Thymus (tissue), 11 donors: Measurements from ENCODE around the gene CBLC. TPM values are rescaled to one million over a fixed set of nuclear protein-coding genes. Genes with fewer than 3 reads are reported as not detected.

Experiments
- DNase-seq, 9 donors: peaks; one replicate each; pipeline ENCODE4 v3.0.0-alpha.2; 2013; ENCODE audit warnings: low spot score in 9 of 9, low read depth in 6 of 9, missing footprints in 1 of 9
- H3K27ac ChIP-seq, 2 donors: one replicate each; pipeline ENCODE4 v1.5.1; 2013; ENCODE audit warnings: control low read depth in 1 of 2, low read depth in 1 of 2, low read length in 1 of 2, mild to moderate bottlenecking in 1 of 2, moderate library complexity in 1 of 2
- H3K27me3 ChIP-seq, 2 donors: one replicate each; pipeline ENCODE4 v1.5.1; 2013; ENCODE audit warnings: low read length in 1 of 2; ENCODE audit not compliant: control insufficient read depth in 2 of 2, insufficient read depth in 1 of 2
- H3K36me3 ChIP-seq, 2 donors: one replicate each; pipeline ENCODE4 v1.5.1; 2013; ENCODE audit warnings: low read length in 1 of 2, mild to moderate bottlenecking in 1 of 2, moderate library complexity in 1 of 2; ENCODE audit not compliant: control insufficient read depth in 2 of 2, insufficient read depth in 2 of 2
- H3K4me1 ChIP-seq, 2 donors: one replicate each; pipeline ENCODE4 v1.5.1; 2013; ENCODE audit warnings: low read length in 2 of 2; ENCODE audit not compliant: control insufficient read depth in 2 of 2, insufficient read depth in 2 of 2
- H3K4me3 ChIP-seq, 2 donors: one replicate each; pipeline ENCODE4 v1.5.1; 2013; ENCODE audit warnings: low read length in 2 of 2, control low read depth in 1 of 2, mild to moderate bottlenecking in 1 of 2
- H3K9me3 ChIP-seq, 2 donors: one replicate each; pipeline ENCODE4 v1.5.1; 2013; ENCODE audit warnings: low read length in 1 of 2, mild to moderate bottlenecking in 1 of 2; ENCODE audit not compliant: control insufficient read depth in 2 of 2, insufficient read depth in 1 of 2
- WGBS: extraction: QIAGEN DNeasy Blood & Tissue Kit; methylation state at CpG from one replicate; pipeline ENCODE4 v1.1.7; 2013; 5-methylcytosine and 5-hydroxymethylcytosine counted together
- polyA plus RNA-seq: library from polyadenylated mRNA; stranded (reverse); fragments of 200-250 nt; gene quantifications from one replicate; pipeline ENCODE4 v1.2.3, GENCODE V29; 2013
- total RNA-seq: library from RNA; stranded (reverse); fragments of 120-200 nt; gene quantifications from one replicate; pipeline ENCODE4 v1.2.4, GENCODE V29; 2013
- donor health status: healthy.

Gene CBLC
- total and polyA plus RNA-seq, 2 donors, result 0.42 to 2.0 TPM

DNA sequence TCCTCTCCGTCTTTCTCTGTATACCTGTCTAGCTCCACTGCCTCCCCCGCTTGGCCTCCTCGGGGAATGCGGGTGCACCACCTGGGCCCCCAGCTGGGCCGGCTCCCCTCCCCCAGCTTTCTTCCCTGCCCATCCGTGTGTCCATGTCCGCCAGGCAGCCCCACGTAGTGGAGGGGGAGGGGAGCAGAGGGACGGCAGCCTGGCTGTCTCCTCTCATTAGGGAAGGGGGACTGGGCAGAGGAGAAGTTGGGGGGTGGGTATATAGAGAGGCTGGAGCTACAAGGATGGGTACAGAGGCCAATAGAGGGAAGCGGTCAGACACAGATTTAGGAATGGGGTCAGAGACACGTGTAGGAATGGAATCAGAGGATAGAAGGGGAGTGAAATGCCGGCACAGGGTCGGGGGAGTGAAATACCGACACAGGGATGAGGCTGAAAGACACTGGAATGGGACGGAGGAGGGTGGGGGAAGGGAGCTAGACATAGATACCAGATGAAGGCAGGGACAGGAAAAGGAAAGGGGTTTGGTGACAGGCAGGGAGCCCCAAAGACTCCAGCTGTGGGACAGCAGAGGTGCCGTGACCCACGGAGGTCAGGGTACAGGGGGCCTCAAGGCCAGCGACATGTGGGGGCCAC lies 71.2 kb downstream of the CBLC start:
- Histone ChIP-seq H3K36me3 (no peaks in the 10 kb centered on the region), H3K27me3 (peaks cover 24 to 58% of the 10 kb centered on the region in 2 donors), H3K27ac (peak overlapping the region in 1 of 2 donors; percentile 21), H3K4me1 (peaks cover 12 to 48% of the 10 kb centered on the region in 2 donors), H3K4me3 (no peak overlapping the region), H3K9me3 (peaks cover 0 to 10% of the 10 kb centered on the region in 2 donors)
- WGBS, result 65% methylated on average over 18 of the region's 18 CpGs
- no peak for DNase-seq

Other genes starting within 250 kb of the CBLC start
- 0.05 TPM for gene CEACAM20, start 248.2 kb upstream of the CBLC start, total RNA-seq
- 0.05 TPM for gene CEACAM20, start 248.2 kb upstream of the CBLC start, polyA plus RNA-seq
- 0.05 TPM for gene IGSF23, start 164.3 kb upstream of the CBLC start, total RNA-seq
- gene IGSF23, start 164.3 kb upstream of the CBLC start, polyA plus RNA-seq, result 0.14 TPM
- gene PVR, start 134.0 kb upstream of the CBLC start, total RNA-seq, result 5.6 TPM
- 7.8 TPM for gene PVR, start 134.0 kb upstream of the CBLC start, polyA plus RNA-seq
- 0.28 TPM for gene CEACAM19, start 106.4 kb upstream of the CBLC start, total RNA-seq
- gene CEACAM19, start 106.4 kb upstream of the CBLC start, polyA plus RNA-seq, result 3.5 TPM
- 0.24 TPM for gene CEACAM16, start 78.7 kb upstream of the CBLC start, total RNA-seq
- 0.09 TPM for gene CEACAM16, start 78.7 kb upstream of the CBLC start, polyA plus RNA-seq
- 2.9 TPM for gene BCL3, start 29.2 kb upstream of the CBLC start, total RNA-seq
- gene BCL3, start 29.2 kb upstream of the CBLC start, polyA plus RNA-seq, result 62.9 TPM
- 11.2 TPM for gene BCAM, start 31.2 kb downstream of the CBLC start, total RNA-seq
- 48.7 TPM for gene BCAM, start 31.2 kb downstream of the CBLC start, polyA plus RNA-seq
- gene NECTIN2, start 68.4 kb downstream of the CBLC start, total RNA-seq, result 11.2 TPM
- gene NECTIN2, start 68.4 kb downstream of the CBLC start, polyA plus RNA-seq, result 19.5 TPM
- 36.7 TPM for gene TOMM40, start 113.4 kb downstream of the CBLC start, total RNA-seq
- gene TOMM40, start 113.4 kb downstream of the CBLC start, polyA plus RNA-seq, result 25.6 TPM
- 130 TPM for gene APOE, start 127.9 kb downstream of the CBLC start, total RNA-seq
- gene APOE, start 127.9 kb downstream of the CBLC start, polyA plus RNA-seq, result 334 TPM
- gene APOC1, start 136.7 kb downstream of the CBLC start, total RNA-seq, result 85.6 TPM
- gene APOC1, start 136.7 kb downstream of the CBLC start, polyA plus RNA-seq, result 249 TPM
- not detected for gene APOC4, start 164.3 kb downstream of the CBLC start, total RNA-seq
- gene APOC4, start 164.3 kb downstream of the CBLC start, polyA plus RNA-seq, result 0.32 TPM
- gene APOC2, start 168.2 kb downstream of the CBLC start, total RNA-seq, result 8.1 TPM
- 12.6 TPM for gene APOC2, start 168.2 kb downstream of the CBLC start, polyA plus RNA-seq
- 14.6 TPM for gene CLPTM1, start 177.5 kb downstream of the CBLC start, total RNA-seq
- gene CLPTM1, start 177.5 kb downstream of the CBLC start, polyA plus RNA-seq, result 36.8 TPM
- 16.9 TPM for gene RELB, start 223.6 kb downstream of the CBLC start, total RNA-seq
- gene RELB, start 223.6 kb downstream of the CBLC start, polyA plus RNA-seq, result 24.1 TPM